HG02588 (cell line): ENCODE results near the gene SMIM30.
"Not testable (repeated sequence)": the region's sequence is repeated elsewhere in the genome, so short reads cannot be mapped to it uniquely, and the experiment has no call there.

Source experiments
- ATAC-seq: cut with Tn5 transposase; IDR thresholded peaks from one replicate; pipeline ENCODE4 v1.9.1; 2021; ENCODE audit warnings: mild to moderate bottlenecking, moderate library complexity; ENCODE audit not compliant: unreplicated experiment

SMIM30 gene, protein sequence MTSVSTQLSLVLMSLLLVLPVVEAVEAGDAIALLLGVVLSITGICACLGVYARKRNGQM

GRCh38 chr7:113118074-113118959 is at the start of gene SMIM30:
Gene SMIM30 (minus strand): TSS chr7:113118554. CDS start chr7:113117578, 976 bp downstream.
- peak; percentile 99 for ATAC-seq

- not testable (repeated sequence) for ATAC-seq
These were observed 47.8 kb upstream of the SMIM30 start for GRCh38 chr7:113166176-113166575.

- ATAC-seq = no peak
These were observed 42.7 kb upstream of the SMIM30 start for GRCh38 chr7:113161050-113161449.

GRCh38 chr7:113159746-113160339 is 41.5 kb upstream of the SMIM30 start:
- peak; percentile 65 for ATAC-seq

DNA sequence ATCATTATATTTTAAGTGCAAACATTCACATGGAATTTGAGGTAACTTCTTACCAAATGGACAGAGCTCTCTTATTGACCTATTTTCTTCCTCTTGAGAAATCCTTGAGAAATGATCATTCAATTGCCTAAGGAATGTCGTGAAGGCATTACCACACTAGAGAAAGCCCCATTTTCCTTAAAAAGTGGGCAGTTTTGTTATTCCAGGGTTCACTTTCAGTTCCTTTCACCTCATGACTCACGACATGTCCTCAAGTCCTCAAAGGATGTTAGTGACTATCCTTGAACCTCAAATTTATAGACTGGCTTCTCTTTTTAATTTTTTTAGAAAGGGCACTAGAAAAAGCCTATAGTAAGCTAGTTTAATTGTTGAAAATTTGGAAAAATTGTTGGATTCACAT is 40.4 kb upstream of the SMIM30 start:
- no peak for ATAC-seq

DNA sequence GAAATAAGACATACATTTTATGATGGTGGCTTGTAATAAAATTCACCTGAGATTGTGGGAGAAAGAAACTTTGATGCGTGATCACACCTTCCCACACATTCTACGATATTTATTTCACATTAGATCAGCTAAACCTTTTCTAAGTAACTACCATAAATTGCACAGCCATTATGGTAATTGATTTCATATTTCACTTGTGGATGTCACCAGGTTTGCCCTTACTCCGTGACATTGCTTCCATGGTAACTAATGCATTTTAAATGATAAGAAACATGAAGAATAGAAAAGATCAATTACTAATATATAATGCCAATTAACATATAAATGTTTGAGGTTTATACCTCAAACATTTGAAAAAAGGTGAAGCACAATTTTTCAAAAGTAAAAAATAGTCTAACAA is 35.8 kb upstream of the SMIM30 start:
- no peak for ATAC-seq

DNA sequence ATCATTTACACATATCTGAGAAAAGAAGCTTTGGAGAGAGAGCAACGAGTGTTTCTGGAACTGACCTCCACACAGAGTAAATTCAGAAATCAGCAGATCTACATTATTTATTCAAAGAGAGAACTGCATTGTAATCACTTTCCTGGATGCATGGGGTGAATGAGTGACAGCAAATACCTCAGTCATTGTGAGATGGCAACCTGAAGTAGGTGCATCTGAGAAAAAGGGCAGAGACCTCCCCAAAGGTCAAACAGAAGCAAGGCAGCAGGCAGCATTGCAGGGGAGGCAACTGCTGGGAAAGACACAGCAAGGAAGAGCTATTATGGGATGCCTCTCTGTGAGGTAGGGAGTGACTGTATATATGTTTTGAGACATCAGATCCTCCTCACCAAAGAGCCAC is 26.5 kb upstream of the SMIM30 start:
- ATAC-seq = no peak

DNA sequence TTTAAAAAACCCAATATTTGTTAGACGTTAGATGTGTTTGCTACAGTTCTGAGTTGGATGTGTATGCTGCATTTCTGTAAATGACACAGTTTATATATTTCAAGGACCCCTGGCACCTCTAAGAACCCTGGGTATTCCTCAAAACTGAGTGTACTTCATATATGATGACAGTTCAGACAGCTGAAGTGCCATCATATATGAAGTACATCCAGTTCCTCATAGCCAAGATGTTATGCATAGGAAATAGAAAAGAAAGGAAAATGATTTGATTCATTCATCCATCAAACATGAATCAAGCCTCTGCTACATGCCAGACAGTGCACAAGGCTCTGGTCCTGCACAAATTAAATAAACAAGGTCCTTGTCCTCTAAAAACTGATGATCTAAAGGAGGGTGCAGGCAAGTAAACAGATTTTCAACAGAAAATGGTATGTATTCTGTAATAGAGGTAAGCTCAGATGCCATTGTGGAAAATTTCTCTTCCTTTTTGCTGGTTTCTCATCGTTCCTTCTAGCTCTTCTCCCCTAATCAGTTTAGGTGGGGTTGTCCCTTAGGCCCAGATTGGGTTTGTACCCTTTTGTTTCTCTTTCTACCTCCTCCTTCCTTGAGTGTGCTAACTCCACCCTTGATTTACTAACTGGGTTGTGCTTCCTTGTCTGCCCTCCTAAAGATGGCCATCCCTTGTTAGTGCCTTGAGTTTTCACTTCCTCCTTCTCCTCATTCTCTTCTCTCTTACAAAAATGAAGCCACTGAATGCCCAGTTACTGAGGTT is 25.3 kb upstream of the SMIM30 start:
- peak; percentile 59 for ATAC-seq

GRCh38 chr7:113142385-113143119 is 24.2 kb upstream of the SMIM30 start:
- ATAC-seq = peak; percentile 69

DNA sequence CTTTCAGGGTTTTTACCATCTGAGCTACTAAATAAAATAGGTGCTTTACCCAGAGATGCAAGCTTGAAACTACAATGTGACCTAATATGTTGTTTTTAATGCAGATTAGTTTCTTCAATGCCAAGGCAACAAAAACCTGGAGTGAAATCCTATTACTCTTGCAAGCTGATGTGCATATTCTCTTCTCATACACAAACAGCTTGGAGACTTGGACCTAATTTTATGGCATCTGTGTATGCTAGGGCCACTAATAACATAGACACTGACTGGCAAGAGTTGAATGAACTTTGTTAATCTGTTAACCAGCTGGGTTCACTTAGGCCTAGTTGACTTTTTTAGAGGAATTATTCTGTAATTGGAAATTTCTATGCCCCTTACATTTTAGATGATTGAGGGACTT is 23.4 kb upstream of the SMIM30 start:
- ATAC-seq = no peak

DNA sequence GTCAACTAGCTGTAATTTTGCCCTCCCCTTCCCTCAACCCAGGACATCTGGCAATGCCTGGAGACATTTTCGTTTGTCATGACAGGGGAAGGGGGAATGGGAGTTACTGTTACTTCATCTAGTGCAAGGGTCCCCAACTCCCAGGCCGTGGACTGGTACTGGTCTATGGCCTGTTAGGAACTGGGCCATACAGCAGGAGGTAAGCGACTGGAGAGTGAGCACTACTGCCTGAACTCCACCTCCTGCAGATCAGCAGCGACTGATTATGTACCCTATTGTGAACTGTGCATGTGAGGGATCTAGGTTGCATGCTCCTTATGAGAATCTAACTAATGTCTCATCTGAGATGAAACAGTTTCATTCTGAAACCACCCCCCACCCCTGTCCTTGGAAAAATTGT is 22.6 kb upstream of the SMIM30 start:
- ATAC-seq = no peak

- ATAC-seq = no peak
These were observed 18.9 kb upstream of the SMIM30 start for GRCh38 chr7:113137241-113137640.

- ATAC-seq = no peak
These were observed 15.7 kb upstream of the SMIM30 start for GRCh38 chr7:113134025-113134424.

GRCh38 chr7:113131367-113131766 is 13.0 kb upstream of the SMIM30 start:
- ATAC-seq = no peak

GRCh38 chr7:113128031-113128430 is 9.7 kb upstream of the SMIM30 start:
- ATAC-seq = no peak

DNA sequence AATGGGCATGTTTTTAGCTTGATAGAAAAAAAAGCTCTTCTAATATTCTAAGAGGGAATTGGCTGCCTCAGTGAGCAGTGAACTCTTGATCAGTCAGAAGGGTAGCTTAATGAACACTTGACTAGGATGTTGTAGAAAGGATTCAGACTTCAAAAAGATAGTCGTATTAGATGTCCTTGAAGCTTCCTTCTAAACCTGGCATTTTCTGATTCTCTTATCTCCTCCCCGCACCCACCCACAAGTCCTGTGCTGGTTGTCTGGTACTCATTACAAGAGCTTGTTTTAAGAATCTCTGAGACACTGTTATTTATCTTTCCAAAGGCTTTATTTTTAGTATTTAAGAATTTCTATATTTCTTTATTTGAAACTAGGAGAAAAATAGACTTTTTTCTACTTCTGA is 7.4 kb upstream of the SMIM30 start:
- no peak for ATAC-seq

GRCh38 chr7:113122744-113123143 is 4.4 kb upstream of the SMIM30 start:
- no peak for ATAC-seq

- ATAC-seq = no peak
These were observed 2.3 kb upstream of the SMIM30 start for GRCh38 chr7:113120647-113121046.

GRCh38 chr7:113119429-113119828 is 1.1 kb upstream of the SMIM30 start:
- no peak for ATAC-seq

DNA sequence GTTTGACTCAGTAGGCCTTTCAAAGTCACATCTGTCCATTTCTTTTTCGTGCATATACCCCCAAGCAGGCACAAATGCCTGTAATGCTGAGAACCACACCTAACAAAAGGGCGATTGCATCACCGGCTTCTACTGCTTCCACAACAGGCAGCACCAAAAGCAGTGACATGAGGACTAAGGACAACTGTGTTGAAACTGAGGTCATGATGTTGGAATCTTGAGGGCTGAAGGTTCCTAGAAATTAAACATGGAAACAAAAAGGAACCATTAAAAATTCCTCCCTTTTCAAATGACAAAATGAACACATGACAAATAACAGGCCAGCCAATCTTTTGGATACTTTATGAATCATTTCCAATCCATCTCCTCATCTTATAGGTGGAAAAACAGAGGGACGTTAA is 980 bp downstream of the SMIM30 start:
- ATAC-seq = not testable (repeated sequence)

- peak; percentile 32 for ATAC-seq
These were observed 4.4 kb downstream of the SMIM30 start for GRCh38 chr7:113113912-113114311.
